Stomach (tissue), 9 donors: ENCODE measurements around the gene EPN2. TPM values are rescaled to one million over a fixed set of nuclear protein-coding genes. Genes with fewer than 3 reads are reported as not detected.

ENCODE experiments used
- DNase-seq, 2 donors: peaks; one replicate each; pipeline versions ENCODE4 v3.0.0 to v3.0.0-alpha.2; 2013 to 2019
- H3K27ac ChIP-seq, 5 donors: fragments of 200-600 bp in 4 of 5; sonication (generic) in 4 of 5; one replicate each; pipeline ENCODE4 v1.5.1; 2013 to 2019; ENCODE audit warnings: mild to moderate bottlenecking in 1 of 5, moderate library complexity in 1 of 5
- H3K27me3 ChIP-seq, 3 donors: fragments of 200-600 bp; sonication (generic); one replicate each; pipeline ENCODE4 v1.5.1; 2017 to 2019; ENCODE audit warnings: mixed run types in 1 of 3
- H3K36me3 ChIP-seq, 4 donors: fragments of 200-600 bp; sonication (generic); 1 replicate in 3 of 4; 2 replicates in 1 of 4; pipeline ENCODE4 v1.5.1; 2016 to 2019
- H3K4me1 ChIP-seq, 4 donors: fragments of 200-600 bp; sonication (generic); one replicate each; pipeline ENCODE4 v1.5.1; 2016 to 2019
- H3K4me3 ChIP-seq, 4 donors: fragments of 200-600 bp; sonication (generic) in 3 of 4; one replicate each; pipeline ENCODE4 v1.5.1; 2016 to 2019; ENCODE audit warnings: mild to moderate bottlenecking in 1 of 4
- H3K9me3 ChIP-seq, 4 donors: fragments of 200-600 bp; sonication (generic); one replicate each; pipeline ENCODE4 v1.5.1; 2016 to 2019
- EP300 ChIP-seq: sonication (generic); formaldehyde crosslinking; IDR thresholded peaks from one replicate; pipeline ENCODE4 v1.6.1; 2017; ENCODE audit warnings: antibody characterized with exemption
- POLR2A ChIP-seq, 4 donors: fragments of 450-650 bp; IDR thresholded peaks; one replicate each; pipeline ENCODE4 v1.6.1; 2016; ENCODE audit warnings: antibody characterized with exemption in 4 of 4, control low read depth in 2 of 4, mild to moderate bottlenecking in 1 of 4, moderate library complexity in 1 of 4
- POLR2AphosphoS5 ChIP-seq, 3 donors: sonication (generic); formaldehyde crosslinking; IDR thresholded peaks; one replicate each; pipeline ENCODE4 v1.6.1; 2016; ENCODE audit warnings: antibody characterized with exemption in 3 of 3
- WGBS, 5 donors: extraction: QIAGEN DNeasy Blood & Tissue Kit in 3 of 5; methylation state at CpG; one replicate each; pipeline versions ENCODE4 v1.1.5 to v1.1.7; 2013 to 2018; 5-methylcytosine and 5-hydroxymethylcytosine counted together
- intact Hi-C: fragments of 100-400 bp; cut with DNase I; formaldehyde crosslinking; loops from one replicate; pipeline ENCODE4 v1.15.1; 2023; ENCODE audit warnings: low total_unique reads
- polyA plus RNA-seq, 3 donors: library from polyadenylated mRNA; stranded (reverse); fragments of 200-250 nt; gene quantifications; one replicate each; pipeline ENCODE4 v1.2.3, GENCODE V29; 2013
- total RNA-seq, 5 donors: library from RNA; depleted of rRNA; stranded (reverse); fragments of >200 nt; gene quantifications; one replicate each; pipeline versions ENCODE4 v1.1.0 to v1.2.3, GENCODE V29; 2014 to 2016
- TF ChIP-seq, protein P1 (sequence below), 7 experiments: fragments of 450-650 bp in 4 of 7; fragments of 200-600 bp in 3 of 7; sonication (generic) in 3 of 7; IDR thresholded peaks; one replicate each; pipeline ENCODE4 v1.5.1; 2016 to 2019; ENCODE audit warnings: antibody characterized with exemption in 7 of 7, control low read depth in 2 of 7, mild to moderate bottlenecking in 1 of 7
- donor health status: healthy with polysubstance abuse.
- donor health status: Bipolar disorder and iron deficiency.
- donor health status: healthy.

EPN2 gene
- total and polyA plus RNA-seq, 8 donors: 10.7 to 71.9 (median 25.7) TPM

DNA sequence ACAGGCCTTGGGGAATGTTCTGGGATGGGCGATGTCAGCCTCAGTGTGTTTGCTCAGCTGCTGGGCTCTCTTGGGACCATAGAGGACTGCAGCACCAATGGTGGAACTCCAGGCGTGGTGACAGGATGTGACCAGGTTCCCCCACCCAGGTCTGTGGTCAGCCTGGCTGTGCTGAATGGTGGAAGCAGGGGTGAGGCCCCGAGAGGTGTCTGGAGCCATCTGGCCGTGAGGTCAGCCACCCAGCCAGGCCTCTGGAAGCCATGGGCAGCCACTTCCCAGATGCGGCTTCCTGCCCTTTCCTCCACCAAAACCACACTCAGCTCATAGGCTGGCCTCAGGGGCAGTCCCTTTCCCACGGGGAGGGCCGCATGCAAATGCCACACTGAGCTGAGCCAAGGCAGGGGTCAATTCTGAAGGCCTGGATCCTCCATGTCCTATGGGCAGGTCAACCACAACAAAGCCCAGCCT lies 133.4 kb downstream of the EPN2 start:
- Histone ChIP-seq H3K36me3 (no peaks in the 10 kb centered on the region), H3K27ac (no peak overlapping the region), H3K9me3 (no peaks in the 10 kb centered on the region), H3K27me3 (no peaks in the 10 kb centered on the region), H3K4me3 (no peak overlapping the region), H3K4me1 (peaks cover 0 to 25% (median 0%) of the 10 kb centered on the region in 4 donors)
- intact Hi-C loops: no loop called here
- 63 to 78% (median 68%) methylated on average over 6 to 7 of the region's 7 CpGs for WGBS, 5 donors
- peak in 1 of 2 donors; percentile 27 for DNase-seq
- TF ChIP-seq POLR2AphosphoS5 (IDR thresholded peaks at IDR 0.05) (no peak), POLR2A (IDR thresholded peaks at IDR 0.05) (no peak), EP300 (no peak)
- TF ChIP-seq, protein P1, sequence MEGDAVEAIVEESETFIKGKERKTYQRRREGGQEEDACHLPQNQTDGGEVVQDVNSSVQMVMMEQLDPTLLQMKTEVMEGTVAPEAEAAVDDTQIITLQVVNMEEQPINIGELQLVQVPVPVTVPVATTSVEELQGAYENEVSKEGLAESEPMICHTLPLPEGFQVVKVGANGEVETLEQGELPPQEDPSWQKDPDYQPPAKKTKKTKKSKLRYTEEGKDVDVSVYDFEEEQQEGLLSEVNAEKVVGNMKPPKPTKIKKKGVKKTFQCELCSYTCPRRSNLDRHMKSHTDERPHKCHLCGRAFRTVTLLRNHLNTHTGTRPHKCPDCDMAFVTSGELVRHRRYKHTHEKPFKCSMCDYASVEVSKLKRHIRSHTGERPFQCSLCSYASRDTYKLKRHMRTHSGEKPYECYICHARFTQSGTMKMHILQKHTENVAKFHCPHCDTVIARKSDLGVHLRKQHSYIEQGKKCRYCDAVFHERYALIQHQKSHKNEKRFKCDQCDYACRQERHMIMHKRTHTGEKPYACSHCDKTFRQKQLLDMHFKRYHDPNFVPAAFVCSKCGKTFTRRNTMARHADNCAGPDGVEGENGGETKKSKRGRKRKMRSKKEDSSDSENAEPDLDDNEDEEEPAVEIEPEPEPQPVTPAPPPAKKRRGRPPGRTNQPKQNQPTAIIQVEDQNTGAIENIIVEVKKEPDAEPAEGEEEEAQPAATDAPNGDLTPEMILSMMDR (IDR thresholded peaks at IDR 0.05): no peak

DNA sequence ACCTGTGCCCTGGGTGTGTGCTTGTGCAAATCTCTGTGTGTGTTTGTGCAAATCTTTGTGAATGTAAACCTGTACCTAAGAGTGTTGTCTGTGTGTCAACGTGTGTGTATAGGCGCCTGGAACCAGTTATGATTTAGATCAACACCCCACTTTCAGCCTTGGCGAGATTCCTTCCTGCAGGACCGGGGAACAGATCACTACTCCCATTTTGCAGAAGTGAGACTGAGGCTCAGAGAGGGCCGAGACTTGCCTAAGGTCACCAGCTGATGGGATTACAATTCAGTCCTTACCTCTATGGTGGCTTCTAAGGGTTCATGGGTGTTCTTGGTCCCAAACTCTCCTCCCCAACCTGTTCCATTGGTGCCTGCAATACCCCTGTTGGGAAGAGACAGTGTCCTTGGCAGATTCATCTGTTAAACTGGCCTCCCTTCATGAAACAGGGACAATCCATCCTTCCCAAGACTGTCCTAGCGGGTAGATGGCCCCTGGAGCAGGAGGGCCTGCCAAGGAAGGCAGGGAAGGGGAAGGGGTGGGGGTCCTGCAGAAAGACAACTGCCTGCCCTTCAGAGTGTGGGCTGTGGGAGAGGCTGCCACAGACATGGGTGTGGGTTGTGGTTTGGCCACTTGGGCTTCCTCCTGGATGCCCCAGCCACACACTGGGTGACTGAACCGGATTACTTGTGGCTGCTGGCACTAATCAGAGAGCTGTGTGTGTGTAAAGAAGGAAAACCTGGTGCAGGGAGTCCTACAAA lies 134.3 kb downstream of the EPN2 start:
- intact Hi-C loops: no loop called here
- Histone ChIP-seq H3K4me3 (no peak overlapping the region), H3K27ac (no peak overlapping the region), H3K36me3 (no peaks in the 10 kb centered on the region), H3K4me1 (peaks cover 0 to 34% (median 3%) of the 10 kb centered on the region in 4 donors), H3K9me3 (no peaks in the 10 kb centered on the region), H3K27me3 (no peaks in the 10 kb centered on the region)
- TF ChIP-seq POLR2A (IDR thresholded peaks at IDR 0.05): no peak
- TF ChIP-seq EP300: no peak
- TF ChIP-seq POLR2AphosphoS5 (IDR thresholded peaks at IDR 0.05): no peak
- TF ChIP-seq, protein P1 (IDR thresholded peaks at IDR 0.05): no peak
- peak in 1 of 2 donors; percentile 1 for DNase-seq
- WGBS, 5 donors: 77 to 96% (median 83%) methylated on average over 5 to 7 of the region's 7 CpGs

DNA sequence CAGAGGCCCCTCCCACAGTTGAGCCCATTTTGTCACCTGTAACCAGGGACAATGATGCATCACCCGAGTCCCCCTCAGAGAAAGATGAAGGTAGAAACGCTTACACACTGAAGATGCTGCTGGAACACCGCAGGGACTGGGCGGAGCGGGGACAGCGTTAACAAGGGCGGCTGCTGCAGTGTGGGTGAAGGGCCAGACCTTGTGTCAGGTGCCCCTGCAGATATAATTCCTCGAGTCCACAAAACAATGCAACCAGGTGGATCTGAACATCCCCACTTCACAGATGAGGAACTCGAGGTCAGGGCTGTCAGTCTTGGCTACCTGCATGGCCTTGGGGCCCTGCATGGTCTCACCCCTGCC lies 134.8 kb downstream of the EPN2 start:
- H3K4me3 ChIP-seq: no peak overlapping the region
- intact Hi-C loops: no loop called here
- H3K36me3 ChIP-seq: no peaks in the 10 kb centered on the region
- WGBS, 5 donors: 78 to 90% (median 83%) methylated on average over 9 of the region's 9 CpGs
- DNase-seq: peak in 1 of 2 donors; percentile 5
- peaks cover 0 to 40% (median 7%) of the 10 kb centered on the region in 4 donors for H3K4me1 ChIP-seq
- H3K27me3 ChIP-seq: no peaks in the 10 kb centered on the region
- no peaks in the 10 kb centered on the region for H3K9me3 ChIP-seq
- no peak for TF ChIP-seq POLR2AphosphoS5 (IDR thresholded peaks at IDR 0.05)
- TF ChIP-seq POLR2A (IDR thresholded peaks at IDR 0.05): no peak
- TF ChIP-seq EP300: no peak
- TF ChIP-seq, protein P1 (IDR thresholded peaks at IDR 0.05): no peak
- no peak overlapping the region for H3K27ac ChIP-seq

DNA sequence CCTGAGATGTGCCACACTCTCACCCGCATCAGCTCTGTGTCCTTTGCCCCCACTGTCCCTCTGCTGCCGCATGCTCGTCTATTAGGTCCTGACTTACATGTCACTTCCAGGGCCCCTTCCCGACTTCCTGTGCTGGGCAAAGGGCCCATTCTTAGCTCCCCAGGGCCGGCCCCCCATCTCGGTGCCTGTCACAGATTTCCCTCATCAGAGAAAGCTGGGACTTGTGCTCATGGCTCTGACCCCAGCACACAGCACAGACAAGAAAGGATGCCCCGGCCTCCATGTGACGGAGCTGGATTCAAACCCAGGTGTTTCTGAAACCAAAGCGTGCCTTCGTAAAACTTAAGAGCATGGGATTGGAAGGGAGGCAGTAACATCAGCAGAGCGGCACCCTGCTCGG lies 135.3 kb downstream of the EPN2 start:
- Histone ChIP-seq H3K36me3 (no peaks in the 10 kb centered on the region), H3K4me3 (no peak overlapping the region), H3K27me3 (no peaks in the 10 kb centered on the region), H3K27ac (no peak overlapping the region), H3K4me1 (peaks cover 0 to 43% (median 11%) of the 10 kb centered on the region in 4 donors), H3K9me3 (no peaks in the 10 kb centered on the region)
- intact Hi-C loops: no loop called here
- 82 to 87% (median 86%) methylated on average over 12 of the region's 12 CpGs for WGBS, 5 donors
- TF ChIP-seq, protein P1 (IDR thresholded peaks at IDR 0.05): no peak
- TF ChIP-seq POLR2A (IDR thresholded peaks at IDR 0.05) (no peak), EP300 (no peak), POLR2AphosphoS5 (IDR thresholded peaks at IDR 0.05) (no peak)
- DNase-seq: peak in 1 of 2 donors; percentile 1
